Peyer's patch (tissue), 4 donors: Measurements from ENCODE around the gene FOXJ1. TPM values are rescaled to one million over a fixed set of nuclear protein-coding genes. Genes with fewer than 3 reads are reported as not detected.

Experiments
- DNase-seq, 3 donors: peaks; one replicate each; pipeline ENCODE4 v3.0.0-alpha.2; 2017 to 2019
- H3K27ac ChIP-seq, 4 donors: fragments of 200-600 bp; sonication (generic); one replicate each; pipeline ENCODE4 v1.5.1; 2016 to 2019
- H3K27me3 ChIP-seq, 2 donors: fragments of 200-600 bp; sonication (generic); one replicate each; pipeline ENCODE4 v1.5.1; 2019
- H3K36me3 ChIP-seq, 3 donors: fragments of 200-600 bp; sonication (generic); one replicate each; pipeline ENCODE4 v1.5.1; 2016 to 2019
- H3K4me1 ChIP-seq, 4 donors: fragments of 200-600 bp; sonication (generic); one replicate each; pipeline ENCODE4 v1.5.1; 2016 to 2019
- H3K4me3 ChIP-seq, 4 donors: fragments of 200-600 bp; sonication (generic); 1 replicate in 3 of 4; 2 replicates in 1 of 4; pipeline ENCODE4 v1.5.1; 2016 to 2019; ENCODE audit warnings: mild to moderate bottlenecking in 1 of 4
- H3K9me3 ChIP-seq, 4 donors: fragments of 200-600 bp; sonication (generic); one replicate each; pipeline ENCODE4 v1.5.1; 2016 to 2019; ENCODE audit warnings: mild to moderate bottlenecking in 1 of 4
- CTCF ChIP-seq, 6 experiments: fragments of 450-650 bp in 4 of 6; fragments of 200-600 bp in 2 of 6; sonication (generic) in 1 of 6; IDR thresholded peaks; one replicate each; pipeline ENCODE4 v1.5.1; 2017 to 2019; ENCODE audit warnings: antibody characterized with exemption in 6 of 6, mild to moderate bottlenecking in 3 of 6, moderate library complexity in 1 of 6
- POLR2A ChIP-seq, 2 donors: fragments of 450-650 bp; IDR thresholded peaks; one replicate each; pipeline ENCODE4 v1.5.1; 2017; ENCODE audit warnings: antibody characterized with exemption in 2 of 2, mild to moderate bottlenecking in 2 of 2, moderate library complexity in 2 of 2
- total RNA-seq, 4 donors: library from RNA; depleted of rRNA; stranded (reverse); fragments of >200 nt; gene quantifications; one replicate each; pipeline ENCODE4 v1.1.0, GENCODE V29; 2016

The FOXJ1 gene
- total RNA-seq, 4 donors from 2014 or later = not detected

DNA sequence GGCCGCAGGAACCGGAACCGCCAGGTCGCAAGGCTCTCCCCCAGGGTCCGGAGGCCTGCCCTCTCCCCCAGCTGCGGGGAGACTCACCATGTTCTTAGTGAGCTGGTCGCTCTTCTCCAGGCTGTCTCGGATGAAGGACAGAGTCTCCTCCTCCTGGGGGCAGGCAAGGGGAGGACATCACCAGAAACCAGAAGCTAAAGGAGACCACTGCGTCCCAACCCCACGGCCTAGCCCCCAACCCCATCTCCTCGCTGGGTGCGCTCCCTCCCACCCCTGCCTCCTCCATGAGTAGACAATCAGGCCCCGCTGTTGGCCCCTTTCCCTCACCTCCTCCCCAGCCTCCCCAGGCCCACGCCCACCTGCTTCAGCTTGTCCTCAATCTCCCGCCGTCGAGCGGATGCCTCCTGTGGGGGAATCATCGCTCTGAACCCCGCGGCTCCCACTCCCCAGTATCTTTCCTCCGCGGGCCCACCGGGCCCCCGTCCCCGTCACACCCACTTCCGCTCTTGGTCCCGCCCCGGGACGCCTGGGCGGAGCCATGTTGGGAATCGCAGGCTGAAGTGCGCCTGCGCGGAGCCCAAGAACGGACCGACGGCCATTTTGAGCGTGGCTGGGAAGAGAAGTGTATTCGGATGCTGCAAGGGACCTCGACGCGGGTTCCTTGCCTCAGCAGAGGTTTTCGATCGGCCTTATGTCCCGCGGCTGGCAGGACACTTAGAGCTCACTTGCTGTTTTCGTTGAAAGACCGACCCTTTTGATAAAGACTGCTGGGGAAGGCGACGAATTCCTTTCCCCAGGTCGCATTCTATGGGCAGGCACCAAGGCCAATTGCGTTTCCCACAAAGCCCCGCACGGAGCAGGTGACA lies 37.5 kb downstream of the FOXJ1 start, which contains the start of gene EXOC7:
Gene EXOC7, minus strand, starts transcription at position 514 of the 866 bp plus-strand sequence. Its CDS starts 95 bp downstream, at position 419.
- peak within 1 kb of the TSS; percentile 72 to 83 (median 78) for H3K27ac ChIP-seq
- TF ChIP-seq POLR2A (IDR thresholded peaks at IDR 0.05) = peak; percentile 34 to 41
- peak in 1 of 6 experiments; percentile 25 for TF ChIP-seq CTCF (IDR thresholded peaks at IDR 0.05)
- peak; percentile 89 to 96 (median 94) for DNase-seq
- H3K27me3 ChIP-seq = no peaks in the 10 kb centered on the region
- peak within 1 kb of the TSS; percentile 58 to 96 (median 90) for H3K4me3 ChIP-seq
- H3K36me3 ChIP-seq = peaks cover 0 to 35% (median 0%) of the 10 kb centered on the region in 3 donors
- no peaks in the 10 kb centered on the region for H3K9me3 ChIP-seq
- peaks cover 0 to 19% (median 0%) of the 10 kb centered on the region in 4 donors for H3K4me1 ChIP-seq

GRCh38 chr17:76102944-76103273 lies 38.1 kb downstream of the FOXJ1 start:
- no peaks in the 10 kb centered on the region for H3K9me3 ChIP-seq
- peaks cover 0 to 41% (median 0%) of the 10 kb centered on the region in 3 donors for H3K36me3 ChIP-seq
- no peaks in the 10 kb centered on the region for H3K27me3 ChIP-seq
- TF ChIP-seq CTCF (IDR thresholded peaks at IDR 0.05) (no peak), POLR2A (IDR thresholded peaks at IDR 0.05) (no peak)
- no peak for DNase-seq
- peaks cover 0 to 19% (median 0%) of the 10 kb centered on the region in 4 donors for H3K4me1 ChIP-seq
- H3K27ac ChIP-seq = peak overlapping the region; percentile 72 to 83 (median 78)
- H3K4me3 ChIP-seq = peak overlapping the region; percentile 58 to 96 (median 90)

GRCh38 chr17:76097716-76098295 lies 43.2 kb downstream of the FOXJ1 start:
- H3K36me3 ChIP-seq = peaks cover 0 to 92% (median 0%) of the 10 kb centered on the region in 3 donors
- no peak for TF ChIP-seq POLR2A (IDR thresholded peaks at IDR 0.05)
- no peak overlapping the region for H3K4me3 ChIP-seq
- H3K4me1 ChIP-seq = peaks cover 0 to 11% (median 0%) of the 10 kb centered on the region in 4 donors
- H3K27me3 ChIP-seq = no peaks in the 10 kb centered on the region
- H3K9me3 ChIP-seq = no peaks in the 10 kb centered on the region
- DNase-seq = no peak
- H3K27ac ChIP-seq = no peak overlapping the region

DNA sequence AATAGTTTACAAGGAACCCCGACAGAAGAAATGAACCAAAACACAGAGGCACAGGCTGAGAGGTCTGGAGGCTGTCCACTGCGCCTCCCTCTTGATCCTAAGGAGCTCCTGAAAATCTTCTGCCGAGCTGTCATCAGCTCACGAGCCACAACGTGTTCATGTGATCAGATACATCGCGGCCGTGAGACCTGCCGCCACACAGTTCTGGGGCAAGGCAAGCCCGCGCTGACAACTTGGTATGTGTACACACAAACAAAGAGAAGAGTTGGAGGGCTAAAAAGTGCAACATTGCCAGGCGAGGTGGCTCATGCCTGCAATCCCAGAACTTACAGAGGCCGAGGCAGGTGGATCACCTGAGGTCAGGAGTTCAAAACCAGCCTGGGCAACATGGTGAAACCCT lies 45.1 kb downstream of the FOXJ1 start:
- H3K36me3 ChIP-seq = peaks cover 0 to 93% (median 0%) of the 10 kb centered on the region in 3 donors
- no peak for DNase-seq

GRCh38 chr17:76094046-76094445 lies 47.0 kb downstream of the FOXJ1 start:
- Histone ChIP-seq H3K4me1 (no peaks in the 10 kb centered on the region), H3K4me3 (no peak overlapping the region), H3K9me3 (no peaks in the 10 kb centered on the region), H3K27me3 (no peaks in the 10 kb centered on the region), H3K36me3 (peaks cover 0 to 94% (median 0%) of the 10 kb centered on the region in 3 donors), H3K27ac (no peak overlapping the region)
- no peak for DNase-seq
- TF ChIP-seq POLR2A (IDR thresholded peaks at IDR 0.05) (no peak), CTCF (IDR thresholded peaks at IDR 0.05) (no peak)

More for the DNA sequence above, 45.1 kb downstream of the FOXJ1 start:
- H3K4me1 ChIP-seq = no peaks in the 10 kb centered on the region
- no peak overlapping the region for H3K27ac ChIP-seq
- no peak for TF ChIP-seq POLR2A (IDR thresholded peaks at IDR 0.05)
- no peak for TF ChIP-seq CTCF (IDR thresholded peaks at IDR 0.05)
- H3K27me3 ChIP-seq = no peaks in the 10 kb centered on the region
- no peak overlapping the region for H3K4me3 ChIP-seq
- no peaks in the 10 kb centered on the region for H3K9me3 ChIP-seq
